ENCODE measurements around the gene BACH2.

BACH2 gene

GRCh38 chr6:90296341-90297114, at the start of gene BACH2:
Gene BACH2 (minus strand): TSS chr6:90296843. CDS start chr6:90008844, 287,999 bp downstream.
- Histone ChIP-seq H3K79me2 (ENCODE audit: insufficient read depth, low read length) (peaks cover 26% of the 10 kb centered on the region; the same call in 1 of the 2 replicates), H3K9me2 (replicated peaks; ENCODE audit: insufficient read depth, low read length) (no peaks in the 10 kb centered on the region), H2AFZ (ENCODE audit: low read depth, low read length, severe bottlenecking) (peak within 1 kb of the TSS; percentile 58), H3K4me2 (ENCODE audit: low read depth, low read length, poor library complexity, severe bottlenecking) (peak within 1 kb of the TSS; percentile 90), H3K9me3 (ENCODE audit: insufficient read depth, low read length) (no peaks in the 10 kb centered on the region), H3K27me3 (ENCODE audit: low read length) (no peaks in the 10 kb centered on the region), H3K36me3 (ENCODE audit: low read length) (no peaks in the 10 kb centered on the region), H3F3A (ENCODE audit: insufficient read depth) (peaks cover 17% of the 10 kb centered on the region), H3K9ac (ENCODE audit: low read length) (peak within 1 kb of the TSS; percentile 73), H3K4me3 (ENCODE audit: insufficient read depth, low read length, poor library complexity, severe bottlenecking) (peak within 1 kb of the TSS; percentile 69), H3K27ac (ENCODE audit: low read depth, low read length) (peak within 1 kb of the TSS; percentile 67), H4K20me1 (ENCODE audit: low read depth, low read length) (no peaks in the 10 kb centered on the region)
- TF ChIP-seq, protein P1, sequence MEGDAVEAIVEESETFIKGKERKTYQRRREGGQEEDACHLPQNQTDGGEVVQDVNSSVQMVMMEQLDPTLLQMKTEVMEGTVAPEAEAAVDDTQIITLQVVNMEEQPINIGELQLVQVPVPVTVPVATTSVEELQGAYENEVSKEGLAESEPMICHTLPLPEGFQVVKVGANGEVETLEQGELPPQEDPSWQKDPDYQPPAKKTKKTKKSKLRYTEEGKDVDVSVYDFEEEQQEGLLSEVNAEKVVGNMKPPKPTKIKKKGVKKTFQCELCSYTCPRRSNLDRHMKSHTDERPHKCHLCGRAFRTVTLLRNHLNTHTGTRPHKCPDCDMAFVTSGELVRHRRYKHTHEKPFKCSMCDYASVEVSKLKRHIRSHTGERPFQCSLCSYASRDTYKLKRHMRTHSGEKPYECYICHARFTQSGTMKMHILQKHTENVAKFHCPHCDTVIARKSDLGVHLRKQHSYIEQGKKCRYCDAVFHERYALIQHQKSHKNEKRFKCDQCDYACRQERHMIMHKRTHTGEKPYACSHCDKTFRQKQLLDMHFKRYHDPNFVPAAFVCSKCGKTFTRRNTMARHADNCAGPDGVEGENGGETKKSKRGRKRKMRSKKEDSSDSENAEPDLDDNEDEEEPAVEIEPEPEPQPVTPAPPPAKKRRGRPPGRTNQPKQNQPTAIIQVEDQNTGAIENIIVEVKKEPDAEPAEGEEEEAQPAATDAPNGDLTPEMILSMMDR (IDR thresholded peaks at IDR 0.05; ENCODE audit: insufficient read depth, low read length, poor library complexity, severe bottlenecking) = no peak
- no peak for TF ChIP-seq EZH2phosphoT487 (conservative IDR thresholded peaks at IDR 0.05; ENCODE audit: low read length)

- H3K36me3 ChIP-seq (ENCODE audit: low read length) = no peaks in the 10 kb centered on the region
These were observed 46.9 kb upstream of the BACH2 start for GRCh38 chr6:90343576-90343975.

DNA sequence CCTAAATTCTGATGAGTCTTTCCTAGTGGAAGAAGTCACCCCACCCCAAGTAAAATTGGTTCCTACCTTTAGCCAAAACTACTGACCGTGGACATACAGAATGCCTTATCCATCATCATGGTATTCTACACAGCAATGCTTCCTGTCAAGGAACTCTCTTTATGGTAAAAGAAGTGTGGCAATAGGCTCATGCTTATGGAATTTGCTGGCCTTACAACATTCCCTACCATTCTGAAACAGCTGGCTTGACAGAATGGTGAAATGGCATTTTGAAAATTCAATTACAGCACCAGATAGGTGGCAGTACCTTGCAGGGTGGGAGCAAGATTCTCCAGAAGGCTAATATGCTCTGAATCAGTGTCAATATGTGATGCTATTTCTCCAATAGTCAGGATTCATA, 41.8 kb upstream of the BACH2 start:
- Histone ChIP-seq H3K9me3 (ENCODE audit: insufficient read depth, low read length) (no peaks in the 10 kb centered on the region), H3K79me2 (ENCODE audit: insufficient read depth, low read length) (no peaks in the 10 kb centered on the region), H3K4me2 (ENCODE audit: low read depth, low read length, poor library complexity, severe bottlenecking) (no peak overlapping the region), H4K20me1 (ENCODE audit: low read depth, low read length) (no peaks in the 10 kb centered on the region), H3K9ac (ENCODE audit: low read length) (no peak overlapping the region), H3K27me3 (ENCODE audit: low read length) (no peaks in the 10 kb centered on the region), H3K4me3 (ENCODE audit: insufficient read depth, low read length, poor library complexity, severe bottlenecking) (no peak overlapping the region), H3K9me2 (replicated peaks; ENCODE audit: insufficient read depth, low read length) (no peaks in the 10 kb centered on the region), H2AFZ (ENCODE audit: low read depth, low read length, severe bottlenecking) (no peak overlapping the region), H3K27ac (ENCODE audit: low read depth, low read length) (no peak overlapping the region), H3K36me3 (ENCODE audit: low read length) (no peaks in the 10 kb centered on the region), H3F3A (ENCODE audit: insufficient read depth) (no peaks in the 10 kb centered on the region)
- TF ChIP-seq, protein P1 (IDR thresholded peaks at IDR 0.05; ENCODE audit: insufficient read depth, low read length, poor library complexity, severe bottlenecking) = no peak
- no peak for TF ChIP-seq EZH2phosphoT487 (conservative IDR thresholded peaks at IDR 0.05; ENCODE audit: low read length)

More at GRCh38 chr6:90343576-90343975, 46.9 kb upstream of the BACH2 start:
- H3F3A ChIP-seq (ENCODE audit: insufficient read depth) = no peaks in the 10 kb centered on the region
- no peaks in the 10 kb centered on the region for H4K20me1 ChIP-seq (ENCODE audit: low read depth, low read length)
- H3K9me3 ChIP-seq (ENCODE audit: insufficient read depth, low read length) = no peaks in the 10 kb centered on the region
- H3K27ac ChIP-seq (ENCODE audit: low read depth, low read length) = no peak overlapping the region
- H3K9me2 ChIP-seq (replicated peaks; ENCODE audit: insufficient read depth, low read length) = no peaks in the 10 kb centered on the region
- no peak for TF ChIP-seq EZH2phosphoT487 (conservative IDR thresholded peaks at IDR 0.05; ENCODE audit: low read length)
- TF ChIP-seq, protein P1 (IDR thresholded peaks at IDR 0.05; ENCODE audit: insufficient read depth, low read length, poor library complexity, severe bottlenecking) = no peak
- H3K9ac ChIP-seq (ENCODE audit: low read length) = no peak overlapping the region
- H3K27me3 ChIP-seq (ENCODE audit: low read length) = no peaks in the 10 kb centered on the region
- no peak overlapping the region for H2AFZ ChIP-seq (ENCODE audit: low read depth, low read length, severe bottlenecking)
- H3K4me3 ChIP-seq (ENCODE audit: insufficient read depth, low read length, poor library complexity, severe bottlenecking) = no peak overlapping the region
- no peak overlapping the region for H3K4me2 ChIP-seq (ENCODE audit: low read depth, low read length, poor library complexity, severe bottlenecking)
- H3K79me2 ChIP-seq (ENCODE audit: insufficient read depth, low read length) = no peaks in the 10 kb centered on the region
